KMS-11 (cell line): ENCODE data around the gene EML2.

Experiments
- H2AFZ ChIP-seq: fragments of 200-600 bp; sonication (generic); 2 replicates; pipeline ENCODE4 v1.6.1; 2016; ENCODE audit warnings: antibody characterized with exemption, mixed run types, low read depth
- H3K27ac ChIP-seq: fragments of 200-600 bp; sonication (generic); 2 replicates; pipeline ENCODE4 v1.6.1; 2016; ENCODE audit warnings: mild to moderate bottlenecking, mixed run types
- H3K27me3 ChIP-seq: fragments of 200-600 bp; sonication (generic); 2 replicates; pipeline ENCODE4 v1.6.1; 2017; ENCODE audit warnings: mild to moderate bottlenecking, low read depth, mixed run types, moderate library complexity; ENCODE audit not compliant: insufficient read depth
- H3K36me3 ChIP-seq: fragments of 200-600 bp; sonication (generic); 2 replicates; pipeline ENCODE4 v1.6.1; 2017; ENCODE audit warnings: mild to moderate bottlenecking, mixed run types; ENCODE audit not compliant: insufficient read depth
- H3K4me1 ChIP-seq: fragments of 200-600 bp; sonication (generic); 2 replicates; pipeline ENCODE4 v1.6.1; 2016; ENCODE audit warnings: mild to moderate bottlenecking, low read depth, mixed run types; ENCODE audit not compliant: poor library complexity, severe bottlenecking
- H3K4me2 ChIP-seq: fragments of 200-600 bp; sonication (generic); 2 replicates; pipeline ENCODE4 v1.7.0; 2016; ENCODE audit warnings: mild to moderate bottlenecking, mixed run types
- H3K4me3 ChIP-seq: fragments of 200-600 bp; sonication (generic); IDR thresholded peaks from 2 replicates; pipeline ENCODE4 v1.6.1; 2017; ENCODE audit warnings: low read depth, low read length, mixed read lengths; ENCODE audit not compliant: insufficient read depth
- H3K79me2 ChIP-seq: fragments of 200-600 bp; sonication (generic); 2 replicates; pipeline ENCODE4 v1.6.1; 2016; ENCODE audit warnings: low read depth, mixed run types; ENCODE audit not compliant: insufficient read depth
- H3K9ac ChIP-seq: fragments of 200-600 bp; sonication (generic); 2 replicates; pipeline ENCODE4 v1.6.1; 2016; ENCODE audit warnings: mild to moderate bottlenecking, mixed run types
- H4K20me1 ChIP-seq: fragments of 200-600 bp; sonication (generic); 2 replicates; pipeline ENCODE4 v1.6.1; 2016; ENCODE audit warnings: mild to moderate bottlenecking, mixed run types; ENCODE audit not compliant: insufficient read depth
- CTCF ChIP-seq: fragments of 200-600 bp; sonication (generic); conservative IDR thresholded peaks from 2 replicates; pipeline ENCODE4 v1.6.1; 2017; ENCODE audit warnings: low read depth, mild to moderate bottlenecking, antibody characterized with exemption, low read length, moderate library complexity, mixed read lengths

EML2 gene

DNA sequence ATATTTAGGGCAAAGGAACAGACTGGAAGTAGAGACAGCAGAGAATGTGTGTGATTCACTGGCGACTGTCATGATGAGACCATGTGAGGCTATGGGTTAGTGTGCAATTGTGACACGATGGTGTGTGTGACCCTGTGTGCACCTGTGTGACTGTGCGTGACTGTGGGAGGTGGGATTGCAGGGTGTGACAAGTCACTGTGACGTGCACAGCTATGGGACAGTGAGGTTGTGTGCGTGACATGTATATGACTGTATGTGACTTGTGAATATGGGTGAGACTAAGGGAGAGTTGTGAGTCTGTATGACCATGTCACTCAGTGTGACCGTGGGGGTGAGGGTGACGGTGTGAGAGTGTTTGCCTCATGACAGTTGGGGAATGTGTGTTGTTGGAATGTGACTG is 25.4 kb upstream of the EML2 start:
- Histone ChIP-seq H3K27me3 (peaks cover 18% of the 10 kb centered on the region), H3K4me1 (peaks cover 11% of the 10 kb centered on the region), H2AFZ (no peak overlapping the region), H3K27ac (no peak overlapping the region), H3K79me2 (no peaks in the 10 kb centered on the region), H3K36me3 (no peaks in the 10 kb centered on the region), H3K4me2 (no peak overlapping the region), H3K9ac (no peak overlapping the region), H3K4me3 (no peak overlapping the region), H4K20me1 (no peaks in the 10 kb centered on the region)
- no peak for TF ChIP-seq CTCF

GRCh38 chr19:45663800-45664199 is 24.6 kb upstream of the EML2 start:
- H3K27ac ChIP-seq, result no peak overlapping the region
- no peak overlapping the region for H3K9ac ChIP-seq
- H3K79me2 ChIP-seq, result no peaks in the 10 kb centered on the region
- TF ChIP-seq CTCF, result no peak
- peaks cover 11% of the 10 kb centered on the region for H3K4me1 ChIP-seq
- H3K36me3 ChIP-seq, result no peaks in the 10 kb centered on the region
- H3K4me3 ChIP-seq, result no peak overlapping the region
- H2AFZ ChIP-seq, result no peak overlapping the region
- no peak overlapping the region for H3K4me2 ChIP-seq
- H4K20me1 ChIP-seq, result no peaks in the 10 kb centered on the region
- H3K27me3 ChIP-seq, result peaks cover 26% of the 10 kb centered on the region

DNA sequence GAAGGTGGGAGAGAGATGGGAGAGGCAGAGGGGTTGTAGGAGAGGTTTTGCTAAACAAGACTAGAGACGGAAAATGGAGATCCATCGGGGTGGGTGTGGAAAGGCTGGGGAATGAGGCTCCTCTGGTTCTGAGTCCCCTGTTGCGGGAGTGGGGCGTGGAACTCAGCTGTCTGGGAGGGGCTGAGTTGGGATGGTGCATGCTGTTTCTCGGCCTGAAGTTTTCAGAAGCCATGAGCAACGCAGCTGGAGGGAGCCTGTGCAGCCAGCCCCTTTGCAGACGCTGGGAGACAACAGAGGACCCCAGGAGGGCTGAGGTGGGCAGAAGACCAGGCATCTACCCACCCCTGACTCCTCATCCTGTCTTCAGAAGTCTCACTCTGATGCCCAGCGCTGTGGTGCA is 21.4 kb upstream of the EML2 start:
- H4K20me1 ChIP-seq, result no peaks in the 10 kb centered on the region
- H3K4me3 ChIP-seq, result no peak overlapping the region
- no peak for TF ChIP-seq CTCF
- no peak overlapping the region for H3K4me2 ChIP-seq
- no peak overlapping the region for H3K27ac ChIP-seq
- H3K79me2 ChIP-seq, result no peaks in the 10 kb centered on the region
- no peaks in the 10 kb centered on the region for H3K4me1 ChIP-seq
- H3K36me3 ChIP-seq, result no peaks in the 10 kb centered on the region
- no peak overlapping the region for H2AFZ ChIP-seq
- H3K27me3 ChIP-seq, result peaks cover 40% of the 10 kb centered on the region
- H3K9ac ChIP-seq, result no peak overlapping the region

DNA sequence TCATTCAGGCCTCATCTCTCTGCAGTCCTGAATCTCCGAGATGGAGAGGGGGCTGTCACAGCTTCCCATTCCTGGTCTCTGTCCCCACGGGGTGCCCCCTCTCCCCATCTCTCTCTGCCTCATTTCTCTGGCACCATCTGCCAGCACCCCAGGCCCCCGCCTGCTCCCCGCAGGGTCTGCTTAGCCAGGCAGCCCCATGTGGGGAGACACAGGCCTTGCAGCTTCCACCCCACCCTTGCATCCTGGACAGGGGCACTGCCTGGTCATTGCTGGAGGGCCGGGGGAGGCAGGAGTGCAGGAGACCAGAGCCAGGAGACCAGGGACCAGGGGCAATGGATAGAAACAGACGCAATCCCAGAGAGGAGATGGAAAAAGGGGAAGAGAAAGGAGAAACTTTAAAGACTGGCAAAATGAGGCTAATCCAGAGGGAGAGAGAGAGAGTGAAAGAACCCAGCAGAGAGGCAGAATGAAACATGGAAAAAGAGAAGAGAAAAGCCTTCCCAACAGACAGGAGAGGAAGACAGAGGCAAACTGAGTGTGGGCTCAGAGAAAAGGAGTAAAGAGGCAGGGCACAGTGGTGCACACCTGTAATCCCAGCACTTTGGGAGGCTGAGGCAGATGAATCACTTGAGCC is 20.0 kb upstream of the EML2 start:
- Histone ChIP-seq H3K4me2 (no peak overlapping the region), H3K4me3 (no peak overlapping the region), H3K4me1 (no peaks in the 10 kb centered on the region), H3K36me3 (no peaks in the 10 kb centered on the region), H3K27me3 (peaks cover 43% of the 10 kb centered on the region), H3K27ac (no peak overlapping the region), H3K9ac (no peak overlapping the region), H4K20me1 (no peaks in the 10 kb centered on the region), H2AFZ (no peak overlapping the region), H3K79me2 (no peaks in the 10 kb centered on the region)
- TF ChIP-seq CTCF, result no peak
